Liver (tissue), 9 donors: ENCODE measurements around the gene NR4A1. TPM values are rescaled to one million over a fixed set of nuclear protein-coding genes. Genes with fewer than 3 reads are reported as not detected.

ENCODE experiments used
- DNase-seq: peaks from one replicate; pipeline ENCODE4 v3.0.0-alpha.2; 2017; ENCODE audit warnings: low spot score
- H3K27ac ChIP-seq, 2 donors: one replicate each; pipeline ENCODE4 v1.7.0; 2013; ENCODE audit warnings: inconsistent platforms in 2 of 2, low read length in 2 of 2, control low read depth in 1 of 2, low read depth in 1 of 2, mild to moderate bottlenecking in 1 of 2
- H3K27me3 ChIP-seq, 4 donors: one replicate each; pipeline versions ENCODE4 v1.6.1 to v1.7.0; 2013; ENCODE audit warnings: low read length in 3 of 4, inconsistent platforms in 1 of 4, mild to moderate bottlenecking in 1 of 4, moderate library complexity in 1 of 4; ENCODE audit not compliant: control insufficient read depth in 4 of 4, insufficient read depth in 4 of 4
- H3K36me3 ChIP-seq, 4 donors: one replicate each; pipeline versions ENCODE4 v1.6.1 to v1.7.0; 2013; ENCODE audit warnings: low read length in 3 of 4, mild to moderate bottlenecking in 3 of 4, low read depth in 1 of 4, moderate library complexity in 1 of 4; ENCODE audit not compliant: control insufficient read depth in 4 of 4, insufficient read depth in 3 of 4
- H3K4me1 ChIP-seq, 4 donors: one replicate each; pipeline versions ENCODE4 v1.6.1 to v1.7.0; 2013; ENCODE audit warnings: low read length in 3 of 4, mild to moderate bottlenecking in 3 of 4, moderate library complexity in 1 of 4; ENCODE audit not compliant: control insufficient read depth in 4 of 4, insufficient read depth in 4 of 4
- H3K4me3 ChIP-seq, 3 donors: one replicate each; pipeline versions ENCODE4 v1.6.1 to v1.7.0; 2013; ENCODE audit warnings: low read length in 3 of 3, control low read depth in 1 of 3, low read depth in 1 of 3, mild to moderate bottlenecking in 1 of 3
- H3K9ac ChIP-seq, 2 donors: one replicate each; pipeline ENCODE4 v1.7.0; 2013; ENCODE audit warnings: low read length in 2 of 2, mild to moderate bottlenecking in 2 of 2, moderate library complexity in 2 of 2, control low read depth in 1 of 2, low read depth in 1 of 2
- H3K9me3 ChIP-seq, 4 donors: one replicate each; pipeline versions ENCODE4 v1.6.1 to v1.7.0; 2013; ENCODE audit warnings: low read length in 3 of 4; ENCODE audit not compliant: control insufficient read depth in 4 of 4
- FOXA1 ChIP-seq: IDR thresholded peaks from 2 replicates; pipeline ENCODE4 v1.6.1; 2016; ENCODE audit warnings: antibody characterized with exemption
- GABPA ChIP-seq, 2 donors: IDR thresholded peaks in 1 of 2; conservative IDR thresholded peaks in 1 of 2; 2 replicates each; pipeline ENCODE4 v1.6.1; 2016; ENCODE audit warnings: antibody characterized with exemption in 2 of 2, mild to moderate bottlenecking in 1 of 2, moderate library complexity in 1 of 2
- HNF4A ChIP-seq, 2 donors: conservative IDR thresholded peaks; 2 replicates each; pipeline ENCODE4 v1.6.1; 2016; ENCODE audit warnings: antibody characterized with exemption in 2 of 2, mild to moderate bottlenecking in 2 of 2
- NR2F2 ChIP-seq: IDR thresholded peaks from 2 replicates; pipeline ENCODE4 v1.6.1; 2016; ENCODE audit warnings: antibody characterized with exemption
- RAD21 ChIP-seq, 2 donors: IDR thresholded peaks; 2 replicates each; pipeline ENCODE4 v1.6.1; 2016; ENCODE audit warnings: antibody characterized with exemption in 2 of 2, mild to moderate bottlenecking in 2 of 2
- RXRA ChIP-seq, 2 donors: IDR thresholded peaks; 2 replicates each; pipeline ENCODE4 v1.6.1; 2017 to 2018; ENCODE audit warnings: antibody characterized with exemption in 2 of 2, mild to moderate bottlenecking in 1 of 2
- YY1 ChIP-seq: IDR thresholded peaks from 2 replicates; pipeline ENCODE4 v1.6.1; 2016; ENCODE audit warnings: antibody characterized with exemption, mild to moderate bottlenecking
- WGBS: extraction: QIAGEN DNeasy Blood & Tissue Kit; methylation state at CpG from one replicate; pipeline ENCODE4 v1.1.7; 2013; 5-methylcytosine and 5-hydroxymethylcytosine counted together
- polyA plus RNA-seq, 2 donors: library from polyadenylated mRNA; stranded (reverse) in 1 of 2; unstranded in 1 of 2; fragments of 200-250 nt in 1 of 2; fragments of >200 nt in 1 of 2; fragmentation: Nextera tagmentation in 1 of 2; extraction: Ambion mirVana in 1 of 2; gene quantifications; one replicate each; pipeline versions ENCODE4 v1.2.1 to v1.2.3, GENCODE V29; 2013 to 2015
- total RNA-seq, 2 donors: library from RNA; depleted of rRNA; stranded (reverse); fragments of >200 nt; gene quantifications; one replicate each; pipeline ENCODE4 v1.2.3, GENCODE V29; 2014
- TF ChIP-seq, protein P1 (sequence below): IDR thresholded peaks from 2 replicates; pipeline ENCODE4 v1.6.1; 2016; ENCODE audit warnings: antibody characterized with exemption
- TF ChIP-seq, protein P2 (sequence below): fragments of 150-350 bp; IDR thresholded peaks from 2 replicates; pipeline ENCODE4 v1.5.1; 2017; ENCODE audit warnings: improper control_type of control experiment, low read depth, low read length; ENCODE audit not compliant: missing input control
- donor health status: healthy.
- donor health status: healthy.
- donor health status: healthy.
- donor health status: healthy.
- donor health status: healthy.

Gene NR4A1
- total and polyA plus RNA-seq, 4 donors: 0.79 to 5.8 (median 3.4) TPM

GRCh38 chr12:52019113-52019770, 32.0 kb upstream of the NR4A1 start:
- H3K4me1 ChIP-seq: peaks cover 0 to 10% (median 8%) of the 10 kb centered on the region in 4 donors
- no peak for DNase-seq
- H3K4me3 ChIP-seq: no peak overlapping the region
- peaks cover 0 to 2% (median 0%) of the 10 kb centered on the region in 4 donors for H3K36me3 ChIP-seq
- H3K27ac ChIP-seq: no peak overlapping the region
- no peaks in the 10 kb centered on the region for H3K27me3 ChIP-seq
- no peaks in the 10 kb centered on the region for H3K9me3 ChIP-seq
- H3K9ac ChIP-seq: no peak overlapping the region
- TF ChIP-seq, protein P1, sequence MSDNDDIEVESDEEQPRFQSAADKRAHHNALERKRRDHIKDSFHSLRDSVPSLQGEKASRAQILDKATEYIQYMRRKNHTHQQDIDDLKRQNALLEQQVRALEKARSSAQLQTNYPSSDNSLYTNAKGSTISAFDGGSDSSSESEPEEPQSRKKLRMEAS: no peak
- TF ChIP-seq GABPA (IDR thresholded peaks at IDR 0.05 in 1 of 2, conservative IDR thresholded peaks at IDR 0.05 in 1 of 2) (no peak), YY1 (no peak), RXRA (IDR thresholded peaks at IDR 0.05) (no peak)
- TF ChIP-seq, protein P2, sequence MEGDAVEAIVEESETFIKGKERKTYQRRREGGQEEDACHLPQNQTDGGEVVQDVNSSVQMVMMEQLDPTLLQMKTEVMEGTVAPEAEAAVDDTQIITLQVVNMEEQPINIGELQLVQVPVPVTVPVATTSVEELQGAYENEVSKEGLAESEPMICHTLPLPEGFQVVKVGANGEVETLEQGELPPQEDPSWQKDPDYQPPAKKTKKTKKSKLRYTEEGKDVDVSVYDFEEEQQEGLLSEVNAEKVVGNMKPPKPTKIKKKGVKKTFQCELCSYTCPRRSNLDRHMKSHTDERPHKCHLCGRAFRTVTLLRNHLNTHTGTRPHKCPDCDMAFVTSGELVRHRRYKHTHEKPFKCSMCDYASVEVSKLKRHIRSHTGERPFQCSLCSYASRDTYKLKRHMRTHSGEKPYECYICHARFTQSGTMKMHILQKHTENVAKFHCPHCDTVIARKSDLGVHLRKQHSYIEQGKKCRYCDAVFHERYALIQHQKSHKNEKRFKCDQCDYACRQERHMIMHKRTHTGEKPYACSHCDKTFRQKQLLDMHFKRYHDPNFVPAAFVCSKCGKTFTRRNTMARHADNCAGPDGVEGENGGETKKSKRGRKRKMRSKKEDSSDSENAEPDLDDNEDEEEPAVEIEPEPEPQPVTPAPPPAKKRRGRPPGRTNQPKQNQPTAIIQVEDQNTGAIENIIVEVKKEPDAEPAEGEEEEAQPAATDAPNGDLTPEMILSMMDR: no peak
- 65% methylated on average over 13 of the region's 13 CpGs for WGBS

GRCh38 chr12:52020539-52021336, 30.5 kb upstream of the NR4A1 start:
- Histone ChIP-seq H3K4me3 (no peak overlapping the region), H3K27me3 (no peaks in the 10 kb centered on the region)
- DNase-seq: peak; percentile 69

GRCh38 chr12:52022841-52023181, 28.4 kb upstream of the NR4A1 start:
- no peak for DNase-seq
- H3K36me3 ChIP-seq: no peaks in the 10 kb centered on the region
- H3K27ac ChIP-seq: peak overlapping the region; percentile 35 to 52
- 27% methylated on average over 14 of the region's 14 CpGs for WGBS
- peaks cover 0 to 22% (median 14%) of the 10 kb centered on the region in 4 donors for H3K4me1 ChIP-seq
- peak overlapping the region; percentile 23 to 58 (median 53) for H3K4me3 ChIP-seq
- no peaks in the 10 kb centered on the region for H3K9me3 ChIP-seq
- TF ChIP-seq GABPA (IDR thresholded peaks at IDR 0.05 in 1 of 2, conservative IDR thresholded peaks at IDR 0.05 in 1 of 2) (no peak), HNF4A (conservative IDR thresholded peaks at IDR 0.05) (no peak), RXRA (IDR thresholded peaks at IDR 0.05) (no peak), YY1 (no peak), FOXA1 (no peak), RAD21 (IDR thresholded peaks at IDR 0.05) (no peak)
- TF ChIP-seq, protein P1: no peak
- H3K27me3 ChIP-seq: no peaks in the 10 kb centered on the region
- H3K9ac ChIP-seq: no peak overlapping the region

More at GRCh38 chr12:52020539-52021336, 30.5 kb upstream of the NR4A1 start:
- Histone ChIP-seq H3K27ac (no peak overlapping the region), H3K9me3 (no peaks in the 10 kb centered on the region), H3K4me1 (peaks cover 0 to 15% (median 12%) of the 10 kb centered on the region in 4 donors), H3K36me3 (no peaks in the 10 kb centered on the region), H3K9ac (no peak overlapping the region)
- TF ChIP-seq YY1 (no peak), NR2F2 (no peak), RAD21 (IDR thresholded peaks at IDR 0.05) (peak; percentile 69 to 80), GABPA (IDR thresholded peaks at IDR 0.05 in 1 of 2, conservative IDR thresholded peaks at IDR 0.05 in 1 of 2) (no peak)
- TF ChIP-seq, protein P2: peak; percentile 57
- TF ChIP-seq, protein P1: no peak
- WGBS: 43% methylated on average over 9 of the region's 9 CpGs
